ENCODE measurements around the gene ZMYND8. TPM values are rescaled to one million over a fixed set of nuclear protein-coding genes. Genes with fewer than 3 reads are reported as not detected.

Gene ZMYND8
- total and polyA plus RNA-seq, 10 of the 15 experiments (the other 5 are each of a cell fraction or from before 2014, with no cell fraction given): 12.9 to 54.8 (median 23.1) TPM

GRCh38 chr20:47320990-47321805, 35.3 kb downstream of the ZMYND8 start:
- in situ Hi-C loops (cut with MboI): no loop called here
- Histone ChIP-seq H3K4me2 (ENCODE audit: control insufficient read depth, insufficient read depth) (no peak overlapping the region), H4K20me1 (ENCODE audit: control insufficient read depth, insufficient read depth) (peaks cover 26% of the 10 kb centered on the region), H3K9me3 (replicated peaks; ENCODE audit: control insufficient read depth, insufficient read depth, low read length) (no peaks in the 10 kb centered on the region), H2AFZ (ENCODE audit: control insufficient read depth, low read depth, low read length) (no peak overlapping the region), H3K4me1 (ENCODE audit: control insufficient read depth, insufficient read depth, low read length) (peaks cover 28% of the 10 kb centered on the region), H3K4me3 (no peak overlapping the region), H3K9ac (ENCODE audit: control insufficient read depth, insufficient read depth, low read length) (no peak overlapping the region), H3K27me3 (replicated peaks in 1 of 2; ENCODE audit: control insufficient read depth in 2 of 2, insufficient read depth in 2 of 2, low read length in 1 of 2) (no peaks in the 10 kb centered on the region), H3K27ac (ENCODE audit: control insufficient read depth, insufficient read depth) (no peak overlapping the region), H3K79me2 (ENCODE audit: control insufficient read depth, insufficient read depth, low read length) (peaks cover 71% of the 10 kb centered on the region), H3K36me3 (ENCODE audit: control insufficient read depth in 2 of 2, insufficient read depth in 2 of 2, low read length in 1 of 2) (peaks cover 22 to 25% of the 10 kb centered on the region in 2 experiments)
- FAIRE-seq (no peak), DNase-seq (ENCODE audit: low read depth, low spot score) (no peak), ATAC-seq (no peak)
- POLR2A ChIA-PET: interaction anchor here (0.5 to 0.8 kb wide), 4 partner anchors 12 to 374 kb away, joined by 3 to 4 read pairs (median 3); no protein-coding TSS in a partner anchor
- 93% methylated on average over 7 of the region's 7 CpGs for WGBS (ENCODE audit: insufficient coverage, insufficient replicate concordance, low lambda C conversion rate, missing lambda C conversion rate)
- TF ChIP-seq RELA (IDR thresholded peaks at IDR 0.05; ENCODE audit: borderline replicate concordance, partially characterized antibody) (no peak), ZNF384 (IDR thresholded peaks at IDR 0.05; ENCODE audit: borderline replicate concordance, low read depth, low read length) (no peak), CREB1 (IDR thresholded peaks at IDR 0.05; ENCODE audit: low read depth) (no peak), POU2F2 (IDR thresholded peaks at IDR 0.05; ENCODE audit: borderline replicate concordance, low read depth, low read length) (no peak), STAT3 (IDR thresholded peaks at IDR 0.05; ENCODE audit: low read depth, low read length) (no peak), TAF1 (IDR thresholded peaks at IDR 0.05; ENCODE audit: borderline replicate concordance, low read depth, low read length) (no peak), KAT2A (conservative IDR thresholded peaks at IDR 0.05; ENCODE audit: control insufficient read depth, low read depth, low read length) (no peak), NFYA (IDR thresholded peaks at IDR 0.05; ENCODE audit: borderline replicate concordance, low read depth, low read length) (no peak), NFXL1 (IDR thresholded peaks at IDR 0.05; ENCODE audit: borderline replicate concordance) (0 out of 2 replicates have a peak, but pooled peaks have one; percentile 34), JUND (IDR thresholded peaks at IDR 0.05; ENCODE audit: low read depth, low read length) (no peak), ETV6 (conservative IDR thresholded peaks at IDR 0.05 in 1 of 2, IDR thresholded peaks at IDR 0.05 in 1 of 2; ENCODE audit: borderline replicate concordance in 1 of 2, low read depth in 1 of 2) (peak in 1 of 2 experiments; percentile 93; a peak in 2 of 4 replicates)
- no TSS peak for BruUV-seq (replicated peaks)
- RAD21 ChIA-PET (ENCODE audit: unreplicated experiment): no interaction called here
- CTCF ChIA-PET: interaction anchor here (1.4 kb wide), 1 partner anchor 63 kb away, joined by 3 read pairs; no protein-coding TSS in a partner anchor
- intact Hi-C loops (cut with micrococcal nuclease; ENCODE audit: unreplicated experiment): no loop called here
- SMC1A ChIA-PET (ENCODE audit: uncharacterized antibody, unreplicated experiment): interaction anchor here (1.0 kb wide), 1 partner anchor 49 kb away, joined by 3 read pairs; no protein-coding TSS in a partner anchor

All from GM12878 (cell line).